Caco-2 (cell line): ENCODE measurements around the gene DESI2. TPM values are rescaled to one million over a fixed set of nuclear protein-coding genes. Genes with fewer than 3 reads are reported as not detected.

Experiments used
- BruUV-seq: library from RNA; stranded (reverse); fragments of 400-500 nt; replicated peaks from 2 replicates; lab custom pipeline; 2021; lab: Mats Ljungman, UMichigan
- CTCF ChIA-PET: fragments of 300-600 bp; sonication (Branson Sonifier 250); formaldehyde crosslinking; loops from one replicate; lab custom pipeline; 2022; ENCODE audit warnings: antibody characterized with exemption; lab: Charles Lee
- POLR2A ChIA-PET: fragments of 300-600 bp; sonication (Branson Sonifier 250); formaldehyde crosslinking; loops from one replicate; lab custom pipeline; 2022; ENCODE audit warnings: antibody characterized with exemption; lab: Charles Lee
- DNase-seq, 2 experiments: peaks; one replicate each; pipeline versions ENCODE4 v3.0.0 to v3.0.0-alpha.2; 2020 to 2022
- H3K27me3 ChIP-seq: replicated peaks from 2 replicates; pipeline ENCODE4 v1.6.0; 2011; ENCODE audit warnings: low read length; ENCODE audit not compliant: control insufficient read depth, insufficient read depth
- H3K36me3 ChIP-seq: 2 replicates; pipeline ENCODE4 v1.5.1; 2011; ENCODE audit warnings: low read length; ENCODE audit not compliant: control insufficient read depth, insufficient read depth
- H3K4me1 ChIP-seq: fragments of 250-450 bp; sonication (Bioruptor Pico); 2 replicates; pipeline ENCODE4 v1.5.1; 2020; ENCODE audit warnings: mild to moderate bottlenecking
- H3K4me3 ChIP-seq: 2 replicates; pipeline ENCODE4 v1.5.1; 2011; ENCODE audit warnings: low read depth, mild to moderate bottlenecking, control low read depth, low read length
- H3K9me3 ChIP-seq: fragments of 250-450 bp; sonication (Bioruptor Pico); 2 replicates; pipeline ENCODE4 v1.5.1; 2020; ENCODE audit warnings: mild to moderate bottlenecking, moderate library complexity
- H3K27ac Mint-ChIP-seq: one replicate; pipeline ENCODE4 v1.8.0; 2022; ENCODE audit warnings: mixed read lengths; ENCODE audit not compliant: unreplicated experiment
- H3K27me3 Mint-ChIP-seq: one replicate; pipeline ENCODE4 v1.8.0; 2022; ENCODE audit warnings: mixed read lengths; ENCODE audit not compliant: insufficient read depth, unreplicated experiment
- H3K36me3 Mint-ChIP-seq: one replicate; pipeline ENCODE4 v1.8.0; 2022; ENCODE audit warnings: mild to moderate bottlenecking, mixed read lengths; ENCODE audit not compliant: insufficient read depth, unreplicated experiment
- H3K4me1 Mint-ChIP-seq: one replicate; pipeline ENCODE4 v1.8.0; 2022; ENCODE audit warnings: low read depth, mixed read lengths; ENCODE audit not compliant: unreplicated experiment
- H3K4me3 Mint-ChIP-seq: one replicate; pipeline ENCODE4 v1.8.0; 2022; ENCODE audit warnings: mild to moderate bottlenecking, moderate library complexity, mixed read lengths; ENCODE audit not compliant: unreplicated experiment
- H3K9me3 Mint-ChIP-seq: one replicate; pipeline ENCODE4 v1.8.0; 2022; ENCODE audit warnings: mixed read lengths; ENCODE audit not compliant: unreplicated experiment
- CTCF ChIP-seq, 2 experiments: fragments of 200-600 bp in 1 of 2; IDR thresholded peaks; 1 replicate in 1 of 2; 2 replicates in 1 of 2; pipeline versions ENCODE4 v1.5.1 to v1.8.0; 2011 to 2022; ENCODE audit warnings: antibody characterized with exemption in 1 of 2, control low read depth in 1 of 2, inconsistent platforms in 1 of 2, low read depth in 1 of 2, low read length in 1 of 2, mild to moderate bottlenecking in 1 of 2, moderate library complexity in 1 of 2; ENCODE audit not compliant: insufficient read depth in 1 of 2, severe bottlenecking in 1 of 2, unreplicated experiment in 1 of 2
- intact Hi-C: fragments of 100-400 bp; cut with micrococcal nuclease; formaldehyde crosslinking; loops from one replicate; pipeline ENCODE4 v1.10.0; 2022; ENCODE audit not compliant: unreplicated experiment
- total RNA-seq: library from RNA; stranded (reverse); gene quantifications from 2 replicates; pipeline ENCODE4 v1.2.3, GENCODE V29; 2022

The DESI2 gene
- total RNA-seq, 1 experiment from 2014 or later: 47.7 TPM

DNA sequence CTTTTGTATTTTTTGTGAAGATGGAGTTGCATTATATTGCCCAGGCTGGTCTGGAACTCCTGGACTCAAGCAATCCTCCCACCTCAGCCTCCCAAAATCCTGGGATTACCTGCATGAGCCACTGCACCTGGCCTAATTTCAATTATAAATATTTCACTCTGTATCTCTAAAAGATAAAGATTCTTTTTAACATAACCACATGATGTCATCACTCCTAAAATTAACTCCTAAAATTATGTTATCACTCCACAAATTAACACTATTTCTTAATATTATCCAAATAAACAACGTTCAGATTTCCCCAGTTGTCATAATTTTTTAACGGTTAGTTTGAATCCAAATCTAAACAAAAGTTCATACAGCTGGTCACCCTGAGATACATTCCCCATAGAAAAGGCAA, 43.0 kb downstream of the DESI2 start:
- BruUV-seq: no TSS peak
- Mint-ChIP-seq H3K4me1 (no peaks in the 10 kb centered on the region), H3K9me3 (no peaks in the 10 kb centered on the region), H3K27ac (no peak overlapping the region), H3K4me3 (no peak overlapping the region), H3K36me3 (peaks cover 73% of the 10 kb centered on the region), H3K27me3 (no peaks in the 10 kb centered on the region)
- Histone ChIP-seq H3K4me3 (no peak overlapping the region), H3K4me1 (no peaks in the 10 kb centered on the region), H3K36me3 (no peaks in the 10 kb centered on the region; the same call in 1 of the 2 replicates), H3K27me3 (no peaks in the 10 kb centered on the region), H3K9me3 (no peaks in the 10 kb centered on the region)
- TF ChIP-seq CTCF (IDR thresholded peaks at IDR 0.05; ENCODE audit: insufficient read depth in 1 of 2, low read depth in 1 of 2, low read length in 1 of 2, severe bottlenecking in 1 of 2, unreplicated experiment in 1 of 2): no peak
- ChIA-PET CTCF (no interaction called here), POLR2A (no interaction called here)
- intact Hi-C loops: no loop called here
- no peak for DNase-seq

DNA sequence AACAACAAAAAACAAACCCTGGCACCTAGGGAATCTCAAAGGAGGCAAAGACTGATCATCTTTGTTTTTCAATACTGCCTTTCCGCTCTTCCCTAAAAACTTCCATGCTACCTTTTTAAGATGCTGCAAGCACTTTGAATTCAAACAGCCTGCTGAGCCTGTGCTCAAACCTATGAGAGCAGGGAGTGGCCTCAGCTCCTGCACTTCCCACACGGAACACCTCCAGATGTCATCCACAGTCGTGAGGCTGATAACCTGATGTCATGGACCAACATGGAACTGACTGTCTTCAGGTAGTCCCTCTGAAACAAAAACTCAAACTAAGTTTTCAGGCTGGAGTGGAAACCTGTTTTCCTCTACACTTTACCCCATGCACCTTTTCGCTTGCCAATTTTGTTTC, 46.8 kb downstream of the DESI2 start:
- no TSS peak for BruUV-seq
- ChIA-PET CTCF (no interaction called here), POLR2A (no interaction called here)
- Histone ChIP-seq H3K9me3 (no peaks in the 10 kb centered on the region), H3K36me3 (no peaks in the 10 kb centered on the region; the same call in 1 of the 2 replicates), H3K27me3 (no peaks in the 10 kb centered on the region), H3K4me1 (no peaks in the 10 kb centered on the region), H3K4me3 (no peak overlapping the region)
- Mint-ChIP-seq H3K4me1 (no peaks in the 10 kb centered on the region), H3K4me3 (no peak overlapping the region), H3K9me3 (no peaks in the 10 kb centered on the region), H3K27me3 (no peaks in the 10 kb centered on the region), H3K36me3 (peaks cover 77% of the 10 kb centered on the region), H3K27ac (no peak overlapping the region)
- no peak for DNase-seq
- no peak for TF ChIP-seq CTCF (IDR thresholded peaks at IDR 0.05; ENCODE audit: insufficient read depth in 1 of 2, low read depth in 1 of 2, low read length in 1 of 2, severe bottlenecking in 1 of 2, unreplicated experiment in 1 of 2)
- intact Hi-C loops: no loop called here

DNA sequence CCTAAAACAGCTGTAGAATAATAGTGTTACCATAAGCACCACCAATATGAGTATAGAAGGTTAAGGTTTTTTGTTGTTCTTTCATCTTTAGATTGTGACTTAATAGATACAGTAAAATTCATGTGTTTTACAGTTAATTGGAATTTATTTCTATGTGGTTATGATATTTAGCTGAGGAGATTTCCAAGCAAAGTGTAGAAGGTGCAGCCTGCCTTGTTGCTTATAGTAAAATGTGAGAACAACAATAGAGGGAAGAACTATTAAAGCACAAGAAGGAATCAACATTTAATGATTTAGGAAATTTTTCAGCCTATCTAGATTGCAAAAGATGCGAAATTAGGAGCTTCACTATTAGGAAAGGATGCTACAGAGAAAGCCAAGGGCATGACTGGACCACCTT, 47.9 kb downstream of the DESI2 start:
- ChIA-PET POLR2A (no interaction called here), CTCF (no interaction called here)
- no peaks in the 10 kb centered on the region; the same call in 1 of the 2 replicates for H3K36me3 ChIP-seq
- no peak for TF ChIP-seq CTCF (IDR thresholded peaks at IDR 0.05; ENCODE audit: insufficient read depth in 1 of 2, low read depth in 1 of 2, low read length in 1 of 2, severe bottlenecking in 1 of 2, unreplicated experiment in 1 of 2)
- no peaks in the 10 kb centered on the region for H3K4me1 ChIP-seq
- no peak overlapping the region for H3K4me3 Mint-ChIP-seq
- no peaks in the 10 kb centered on the region for H3K9me3 ChIP-seq
- H3K36me3 Mint-ChIP-seq: peaks cover 76% of the 10 kb centered on the region
- H3K27me3 Mint-ChIP-seq: no peaks in the 10 kb centered on the region
- H3K27me3 ChIP-seq: no peaks in the 10 kb centered on the region
- no peak overlapping the region for H3K27ac Mint-ChIP-seq
- BruUV-seq: no TSS peak
- DNase-seq: no peak
- H3K4me1 Mint-ChIP-seq: no peaks in the 10 kb centered on the region
- intact Hi-C loops: no loop called here
- H3K4me3 ChIP-seq: no peak overlapping the region
- H3K9me3 Mint-ChIP-seq: no peaks in the 10 kb centered on the region
